H1 (cell line): Measurements from ENCODE around the gene CCDC15. TPM values are rescaled to one million over a fixed set of nuclear protein-coding genes. Genes with fewer than 3 reads are reported as not detected.

ENCODE experiments used
- CTCF ChIA-PET: fragments of 300-600 bp; sonication (Branson Sonifier 250); formaldehyde crosslinking; loops from one replicate; lab custom pipeline; 2021; ENCODE audit not compliant: partially characterized antibody; lab: Charles Lee
- POLR2A ChIA-PET: fragments of 300-600 bp; sonication (Branson Sonifier 250); formaldehyde crosslinking; loops from one replicate; lab custom pipeline; 2021; ENCODE audit warnings: inconsistent platforms; ENCODE audit not compliant: partially characterized antibody; lab: Charles Lee
- DNase-seq, 2 experiments: peaks; one replicate each; pipeline versions ENCODE4 v3.0.0 to v3.0.0-alpha.2; 2010 to 2022; ENCODE audit warnings: low spot score in 2 of 2, low read depth in 1 of 2, mixed read lengths in 1 of 2
- FAIRE-seq: peaks from 2 replicates; lab custom pipeline; 2011; peaks lifted over from hg19 to GRCh38; lab: Jason Lieb, UNC
- H2AFZ ChIP-seq: 2 replicates; pipeline ENCODE4 v1.8.1; 2012; ENCODE audit warnings: low read length, inconsistent platforms
- H2AK5ac ChIP-seq: 2 replicates; pipeline ENCODE4 v1.6.1; 2013; ENCODE audit warnings: low read depth, low read length
- H2BK120ac ChIP-seq: replicated peaks from 2 replicates; pipeline ENCODE3; 2013; ENCODE audit warnings: low read depth, low read length, inconsistent platforms
- H2BK12ac ChIP-seq: 2 replicates; pipeline ENCODE4 v1.6.1; 2013; ENCODE audit warnings: low read depth, low read length
- H2BK15ac ChIP-seq: 2 replicates; pipeline ENCODE4 v1.6.1; 2013; ENCODE audit warnings: low read length
- H2BK20ac ChIP-seq: 2 replicates; pipeline ENCODE4 v1.6.1; 2013; ENCODE audit warnings: low read length
- H2BK5ac ChIP-seq: 2 replicates; pipeline ENCODE4 v1.6.1; 2013; ENCODE audit warnings: low read depth, low read length
- H3K14ac ChIP-seq: 2 replicates; pipeline ENCODE4 v1.6.1; 2013; ENCODE audit warnings: inconsistent platforms; ENCODE audit not compliant: insufficient read length
- H3K18ac ChIP-seq: 2 replicates; pipeline ENCODE4 v1.6.1; 2013; ENCODE audit warnings: low read length; ENCODE audit errors: extremely low read depth
- H3K23ac ChIP-seq: 2 replicates; pipeline ENCODE4 v1.6.1; 2013; ENCODE audit warnings: inconsistent platforms; ENCODE audit not compliant: insufficient read length
- H3K23me2 ChIP-seq: 2 replicates; pipeline ENCODE4 v1.6.1; 2013; ENCODE audit warnings: low read depth, low read length
- H3K27ac ChIP-seq: 2 replicates; pipeline ENCODE4 v1.6.1; 2011; ENCODE audit warnings: low read depth, low read length, inconsistent platforms
- H3K27me3 ChIP-seq, 4 experiments: replicated peaks in 1 of 4; 1 replicate in 1 of 4; 2 replicates in 3 of 4; pipeline versions ENCODE4 v1.6.1 to v1.8.1; 2011 to 2013; ENCODE audit warnings: low read length in 3 of 4, mild to moderate bottlenecking in 3 of 4, inconsistent platforms in 2 of 4, mixed read lengths in 2 of 4, moderate library complexity in 1 of 4; ENCODE audit not compliant: control insufficient read depth in 3 of 4, insufficient read depth in 3 of 4; ENCODE audit errors: extremely low read depth in 1 of 4
- H3K36me3 ChIP-seq, 4 experiments: 2 replicates each; pipeline versions ENCODE4 v1.6.1 to v1.8.1; 2011 to 2013; ENCODE audit warnings: mild to moderate bottlenecking in 4 of 4, low read length in 3 of 4, moderate library complexity in 2 of 4, control low read depth in 1 of 4, inconsistent platforms in 1 of 4; ENCODE audit not compliant: insufficient read depth in 4 of 4, control insufficient read depth in 2 of 4
- H3K4ac ChIP-seq: replicated peaks from 2 replicates; pipeline ENCODE3; 2013; ENCODE audit warnings: low read length, low read depth, mixed read lengths, inconsistent platforms; ENCODE audit not compliant: insufficient read length
- H3K4me1 ChIP-seq, 4 experiments: replicated peaks in 1 of 4; 1 replicate in 1 of 4; 2 replicates in 3 of 4; pipeline versions ENCODE4 v1.6.1 to v1.8.1; 2011 to 2013; ENCODE audit warnings: low read length in 3 of 4, inconsistent platforms in 2 of 4, mixed read lengths in 1 of 4; ENCODE audit not compliant: insufficient read depth in 4 of 4, control insufficient read depth in 3 of 4
- H3K4me2 ChIP-seq, 2 experiments: 2 replicates each; pipeline versions ENCODE4 v1.6.1 to v1.8.1; 2011 to 2013; ENCODE audit warnings: low read depth in 2 of 2, low read length in 2 of 2, control low read depth in 1 of 2, inconsistent platforms in 1 of 2, mild to moderate bottlenecking in 1 of 2; ENCODE audit not compliant: insufficient read depth in 1 of 2
- H3K4me3 ChIP-seq, 4 experiments: fragments of 200-600, 300-600 bp in 1 of 4; sonication (generic), shearing (Covaris generic), sonication (Bioruptor Twin) in 1 of 4; 2 replicates each; pipeline versions ENCODE4 v1.5.1 to v1.8.1; 2011 to 2016; ENCODE audit warnings: low read length in 4 of 4, low read depth in 3 of 4, control low read depth in 2 of 4, inconsistent platforms in 2 of 4, mild to moderate bottlenecking in 2 of 4, mixed read lengths in 1 of 4, moderate library complexity in 1 of 4; ENCODE audit not compliant: insufficient read depth in 2 of 4; ENCODE audit errors: extremely low read depth in 1 of 4
- H3K56ac ChIP-seq: replicated peaks from 2 replicates; pipeline ENCODE3; 2013; ENCODE audit warnings: low read depth, mild to moderate bottlenecking, mixed read lengths, low read length, inconsistent platforms; ENCODE audit not compliant: insufficient read length
- H3K79me1 ChIP-seq: 2 replicates; pipeline ENCODE4 v1.6.1; 2013; ENCODE audit warnings: low read depth, low read length, control low read depth
- H3K79me2 ChIP-seq, 2 experiments: 2 replicates each; pipeline versions ENCODE4 v1.6.1 to v1.8.1; 2012 to 2013; ENCODE audit warnings: low read length in 2 of 2, mild to moderate bottlenecking in 2 of 2, inconsistent platforms in 1 of 2; ENCODE audit not compliant: insufficient read depth in 2 of 2, control insufficient read depth in 1 of 2
- H3K9ac ChIP-seq, 4 experiments: replicated peaks in 1 of 4; 1 replicate in 1 of 4; 2 replicates in 3 of 4; pipeline versions ENCODE4 v1.6.1 to v1.8.1; 2011 to 2013; ENCODE audit warnings: low read depth in 3 of 4, low read length in 3 of 4, control low read depth in 2 of 4, mild to moderate bottlenecking in 2 of 4, moderate library complexity in 2 of 4, inconsistent platforms in 1 of 4; ENCODE audit errors: extremely low read depth in 1 of 4
- H3K9me3 ChIP-seq, 2 experiments: 2 replicates each; pipeline versions ENCODE4 v1.6.1 to v1.8.1; 2012 to 2013; ENCODE audit warnings: mild to moderate bottlenecking in 2 of 2, moderate library complexity in 2 of 2, control low read depth in 1 of 2, inconsistent platforms in 1 of 2, low read depth in 1 of 2, low read length in 1 of 2, mixed read lengths in 1 of 2; ENCODE audit not compliant: insufficient read depth in 2 of 2
- H4K20me1 ChIP-seq, 2 experiments: replicated peaks in 1 of 2; 2 replicates each; pipeline versions ENCODE3 to v1.8.1; 2011 to 2013; ENCODE audit warnings: inconsistent platforms in 2 of 2, low read length in 2 of 2, mild to moderate bottlenecking in 1 of 2; ENCODE audit not compliant: insufficient read depth in 2 of 2, control insufficient read depth in 1 of 2
- H4K5ac ChIP-seq: 2 replicates; pipeline ENCODE4 v1.6.1; 2013; ENCODE audit warnings: low read length, low read depth, mixed read lengths, inconsistent platforms; ENCODE audit not compliant: insufficient read length
- H4K8ac ChIP-seq: 2 replicates; pipeline ENCODE4 v1.8.0; 2013; ENCODE audit warnings: mild to moderate bottlenecking, moderate library complexity, low read length, inconsistent platforms; ENCODE audit not compliant: insufficient read depth; ENCODE audit errors: extremely low read depth
- H4K91ac ChIP-seq: replicated peaks from 2 replicates; pipeline ENCODE3; 2013; ENCODE audit warnings: low read length, mixed read lengths, inconsistent platforms; ENCODE audit not compliant: insufficient read length
- ASH2L ChIP-seq: fragments of 200-600, 300-600 bp; sonication (generic); IDR thresholded peaks from one replicate; pipeline ENCODE4 v1.7.1; 2017; ENCODE audit warnings: low read length
- CBX8 ChIP-seq: fragments of 300-800, 300-1000 bp; sonication (generic); IDR thresholded peaks from 2 replicates; pipeline ENCODE4 v1.7.1; 2016; ENCODE audit warnings: low read depth, low read length, borderline replicate concordance
- EP300 ChIP-seq, 2 experiments: IDR thresholded peaks; 1 replicate in 1 of 2; 2 replicates in 1 of 2; pipeline ENCODE4 v1.6.1; 2011 to 2012; ENCODE audit warnings: low read depth in 2 of 2, low read length in 2 of 2, mild to moderate bottlenecking in 2 of 2, borderline replicate concordance in 1 of 2, inconsistent platforms in 1 of 2, moderate library complexity in 1 of 2
- GABPA ChIP-seq: IDR thresholded peaks from 2 replicates; pipeline ENCODE4 v1.6.1; 2011; ENCODE audit warnings: mild to moderate bottlenecking, low read length, moderate library complexity, borderline replicate concordance; ENCODE audit not compliant: insufficient read depth
- HDAC6 ChIP-seq: IDR thresholded peaks from one replicate; pipeline ENCODE4 v1.7.1; 2012; ENCODE audit warnings: low read depth, mild to moderate bottlenecking, inconsistent platforms, low read length, moderate library complexity
- JUN ChIP-seq: IDR thresholded peaks from 2 replicates; pipeline ENCODE4 v1.6.1; 2011; ENCODE audit warnings: low read depth, mild to moderate bottlenecking, improper control_type of control experiment, low read length
- KDM1A ChIP-seq: fragments of 200-600, 300-600 bp; sonication (generic); IDR thresholded peaks from 2 replicates; pipeline ENCODE4 v1.7.1; 2016; ENCODE audit warnings: mild to moderate bottlenecking, low read length, borderline replicate concordance
- KDM5A ChIP-seq: fragments of 200-600 bp; IDR thresholded peaks from 2 replicates; pipeline ENCODE4 v1.7.1; 2012; ENCODE audit warnings: mild to moderate bottlenecking, low read length, inconsistent platforms, mixed read lengths
- PHF8 ChIP-seq: fragments of 200-600 bp; sonication (generic); conservative IDR thresholded peaks from 2 replicates; pipeline ENCODE4 v1.7.1; 2012; ENCODE audit warnings: low read depth, mild to moderate bottlenecking, inconsistent platforms, low read length, moderate library complexity
- SAP30 ChIP-seq: fragments of 300-600 bp; sonication (generic); IDR thresholded peaks from 2 replicates; pipeline ENCODE4 v1.7.1; 2012; ENCODE audit warnings: low read length, moderate library complexity, mild to moderate bottlenecking, inconsistent platforms; ENCODE audit not compliant: insufficient read depth, insufficient replicate concordance
- SRF ChIP-seq: IDR thresholded peaks from 2 replicates; pipeline ENCODE4 v1.6.1; 2011; ENCODE audit warnings: mild to moderate bottlenecking, low read depth, low read length, moderate library complexity
- USF2 ChIP-seq: IDR thresholded peaks from 2 replicates; pipeline ENCODE4 v1.6.1; 2011; ENCODE audit warnings: low read length, improper control_type of control experiment
- WGBS, 2 experiments: shearing (Covaris generic) in 1 of 2; methylation state at CpG; one replicate each; pipeline versions ENCODE4 v1.1.6 to v1.1.7; 2013 to 2015; ENCODE audit warnings: low lambda C conversion rate in 2 of 2, mixed read lengths in 2 of 2, inconsistent platforms in 1 of 2, low coverage in 1 of 2, missing lambda C conversion rate in 1 of 2; ENCODE audit not compliant: insufficient replicate concordance in 2 of 2, insufficient coverage in 1 of 2, insufficient read length in 1 of 2; ENCODE audit errors: extremely low coverage in 1 of 2, missing lambda C conversion rate in 1 of 2; 5-methylcytosine and 5-hydroxymethylcytosine counted together
- polyA plus RNA-seq, 7 experiments: library from polyadenylated mRNA; depleted of rRNA in 3 of 7; stranded (reverse) in 5 of 7; unstranded in 2 of 7; fragments of >200 nt in 5 of 7; fragments of 200-250 nt in 2 of 7; gene quantifications; 1 replicate in 5 of 7; 2 replicates in 1 of 7; 4 replicates in 1 of 7; pipeline versions ENCODE4 v1.2.1 to v1.2.3, GENCODE V29; 2011 to 2013; ENCODE audit warnings: missing spikeins in 2 of 7, mixed read lengths in 2 of 7
- total RNA-seq: library from RNA; stranded (reverse); fragmentation: NEBNext Ultra II Directional; extraction: Animal tissue kit (Norgen Biotek cat#: 25700); gene quantifications from 2 replicates; pipeline ENCODE4 v1.2.1, GENCODE V29; 2021

CCDC15 gene
- total and polyA plus RNA-seq, 2 of the 8 experiments (the other 6 are each of a cell fraction or from before 2014, with no cell fraction given), result 1.5 to 3.1 TPM

- H2BK20ac ChIP-seq, result no peak overlapping the region
- no peak overlapping the region for H3K14ac ChIP-seq
- FAIRE-seq (no peak), DNase-seq (no peak)
- H2BK5ac ChIP-seq, result no peak overlapping the region
- no peaks in the 10 kb centered on the region for H3K79me2 ChIP-seq
- H2AFZ ChIP-seq, result peak overlapping the region; percentile 83
- H4K5ac ChIP-seq, result no peak overlapping the region
- no peak overlapping the region for H3K4ac ChIP-seq
- H2BK15ac ChIP-seq, result no peak overlapping the region
- H2BK12ac ChIP-seq, result no peak overlapping the region
- no peak overlapping the region for H3K23ac ChIP-seq
- peaks cover 0 to 4% (median 2%) of the 10 kb centered on the region in 4 experiments; a peak in 3 of 7 replicates for H3K4me1 ChIP-seq
- no peaks in the 10 kb centered on the region for H3K79me1 ChIP-seq
- no peak overlapping the region for H3K18ac ChIP-seq
- H4K8ac ChIP-seq, result no peak overlapping the region; the same call in 1 of the 2 replicates
- ChIA-PET CTCF (interaction anchor here (0.9 to 3.8 kb wide), 12 partner anchors 9 to 221 kb away, joined by 3 to 16 read pairs (median 4); partner anchors contain the start of gene ROBO4), POLR2A (interaction anchor here (0.7 to 1.7 kb wide), 3 partner anchors 11 to 34 kb away, joined by 3 to 5 read pairs (median 4); partner anchors contain the start of gene CCDC15)
- no peaks in the 10 kb centered on the region for H3K36me3 ChIP-seq
- 88% methylated on average over 5 of the region's 5 CpGs; no CpG with 5 or more reads in 1 of the 2 experiments for WGBS, 2 experiments
- peak overlapping the region; percentile 7 for H4K91ac ChIP-seq
- H3K4me2 ChIP-seq, result peak overlapping the region; percentile 67 to 69
- no peak overlapping the region for H3K56ac ChIP-seq
- no peaks in the 10 kb centered on the region for H4K20me1 ChIP-seq
- H3K27ac ChIP-seq, result no peak overlapping the region
- no peak overlapping the region for H2AK5ac ChIP-seq
- no peak overlapping the region for H2BK120ac ChIP-seq
- peaks cover 9 to 57% (median 44%) of the 10 kb centered on the region in 4 experiments for H3K27me3 ChIP-seq
- H3K4me3 ChIP-seq, result peak overlapping the region in 2 of 4 experiments; percentile 35 to 57; a peak in 4 of 8 replicates
- H3K23me2 ChIP-seq, result peaks cover 7% of the 10 kb centered on the region
- H3K9me3 ChIP-seq, result no peaks in the 10 kb centered on the region
- no peak overlapping the region for H3K9ac ChIP-seq
- TF ChIP-seq GABPA, result no peak
- no peak for TF ChIP-seq PHF8
- no peak for TF ChIP-seq SRF
- TF ChIP-seq JUN, result no peak
- no peak for TF ChIP-seq ASH2L
- TF ChIP-seq HDAC6, result no peak
- no peak for TF ChIP-seq EP300 (IDR thresholded peaks at IDR 0.05; ENCODE audit: borderline replicate concordance in 1 of 2, low read depth in 2 of 2, low read length in 2 of 2)
- no peak for TF ChIP-seq SAP30
- TF ChIP-seq KDM1A, result no peak
- no peak for TF ChIP-seq USF2
- TF ChIP-seq CBX8, result no peak
- TF ChIP-seq KDM5A, result no peak
These were observed 33.6 kb upstream of the CCDC15 start for GRCh38 chr11:124920356-124920755.
